Endodermal cell (in vitro differentiated cells): ENCODE data around the gene SCN1A. TPM values are rescaled to one million over a fixed set of nuclear protein-coding genes. Genes with fewer than 3 reads are reported as not detected.

Experiments
- DNase-seq: peaks from one replicate; pipeline ENCODE4 v3.0.0-alpha.2; 2017
- H3K27ac ChIP-seq: 2 replicates; pipeline ENCODE4 v1.5.1; 2013; ENCODE audit warnings: mild to moderate bottlenecking, low read depth, low read length, moderate library complexity
- H3K27me3 ChIP-seq: 2 replicates; pipeline ENCODE4 v1.6.1; 2013; ENCODE audit warnings: mild to moderate bottlenecking, low read length, moderate library complexity; ENCODE audit not compliant: insufficient read depth, control insufficient read depth, poor library complexity, severe bottlenecking
- H3K36me3 ChIP-seq: 2 replicates; pipeline ENCODE4 v1.7.0; 2013; ENCODE audit warnings: mild to moderate bottlenecking, low read length, moderate library complexity; ENCODE audit not compliant: control insufficient read depth, insufficient read depth
- H3K4me1 ChIP-seq: one replicate; pipeline ENCODE4 v1.7.0; 2013; ENCODE audit warnings: low read length; ENCODE audit not compliant: control insufficient read depth, insufficient read depth
- H3K4me3 ChIP-seq: 2 replicates; pipeline ENCODE4 v1.5.1; 2013; ENCODE audit warnings: mild to moderate bottlenecking, low read length, moderate library complexity
- H3K9ac ChIP-seq: 2 replicates; pipeline ENCODE4 v1.6.1; 2013; ENCODE audit warnings: mild to moderate bottlenecking, low read length, moderate library complexity; ENCODE audit not compliant: poor library complexity, severe bottlenecking; ENCODE audit errors: extremely low read depth
- H3K9me3 ChIP-seq: 2 replicates; pipeline ENCODE4 v1.6.1; 2013; ENCODE audit warnings: mild to moderate bottlenecking, low read length, moderate library complexity; ENCODE audit not compliant: control insufficient read depth
- H3K27ac Mint-ChIP-seq: 2 replicates; pipeline ENCODE4 v1.8.0; 2020; ENCODE audit warnings: mixed read lengths
- H3K27me3 Mint-ChIP-seq: 2 replicates; pipeline ENCODE4 v1.8.0; 2021; ENCODE audit warnings: mild to moderate bottlenecking, mixed read lengths; ENCODE audit not compliant: insufficient read depth
- H3K36me3 Mint-ChIP-seq: 2 replicates; pipeline ENCODE4 v1.8.0; 2020; ENCODE audit warnings: low read depth, mixed read lengths
- H3K4me1 Mint-ChIP-seq: 2 replicates; pipeline ENCODE4 v1.8.0; 2020; ENCODE audit warnings: mixed read lengths
- H3K4me3 Mint-ChIP-seq: 2 replicates; pipeline ENCODE4 v1.8.0; 2020; ENCODE audit warnings: mild to moderate bottlenecking, moderate library complexity, mixed read lengths
- H3K9me3 Mint-ChIP-seq: 2 replicates; pipeline ENCODE4 v1.8.0; 2020; ENCODE audit warnings: mild to moderate bottlenecking, mixed read lengths
- CTCF ChIP-seq: fragments of 200-600 bp; sonication (generic); conservative IDR thresholded peaks from 2 replicates; pipeline ENCODE4 v1.5.0; 2021; ENCODE audit warnings: antibody characterized with exemption, mild to moderate bottlenecking
- WGBS, 2 experiments: methylation state at CpG; one replicate each; pipeline versions ENCODE4 v1.1.5 to v1.1.7; 2013; ENCODE audit warnings: missing lambda C conversion rate in 2 of 2, mixed read lengths in 1 of 2; ENCODE audit not compliant: insufficient coverage in 1 of 2, insufficient read length in 1 of 2; 5-methylcytosine and 5-hydroxymethylcytosine counted together
- total RNA-seq, 2 donors: library from RNA; stranded (reverse); fragmentation: NEBNext Ultra II Directional in 1 of 2; extraction: Animal tissue kit (Norgen Biotek cat#: 25700) in 1 of 2; gene quantifications; 2 replicates in 1 of 2; 3 replicates in 1 of 2; pipeline ENCODE4 v1.2.1, GENCODE V29; 2021

SCN1A gene
- total RNA-seq, 2 donors from 2014 or later, result not detected

DNA sequence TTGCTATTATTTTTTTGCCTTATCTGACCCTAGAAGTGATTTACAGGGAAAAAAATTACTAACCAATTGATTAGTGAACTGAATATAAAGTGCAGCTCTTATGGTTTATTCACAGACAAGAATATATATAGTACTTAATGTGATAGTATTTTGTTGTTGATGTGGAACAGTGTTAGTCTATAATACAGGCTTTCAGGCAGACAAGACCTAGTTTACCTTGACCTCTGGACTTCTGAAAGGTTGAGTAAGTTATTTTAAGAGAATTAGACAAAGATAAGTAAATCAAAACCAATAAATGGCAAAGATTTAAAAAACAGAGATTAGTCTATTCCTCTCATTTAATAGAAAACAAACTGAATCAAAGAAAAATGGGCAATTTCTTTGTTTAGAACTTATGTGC lies 46.0 kb downstream of the SCN1A start:
- Histone ChIP-seq H3K4me1 (no peaks in the 10 kb centered on the region), H3K27me3 (no peaks in the 10 kb centered on the region)

DNA sequence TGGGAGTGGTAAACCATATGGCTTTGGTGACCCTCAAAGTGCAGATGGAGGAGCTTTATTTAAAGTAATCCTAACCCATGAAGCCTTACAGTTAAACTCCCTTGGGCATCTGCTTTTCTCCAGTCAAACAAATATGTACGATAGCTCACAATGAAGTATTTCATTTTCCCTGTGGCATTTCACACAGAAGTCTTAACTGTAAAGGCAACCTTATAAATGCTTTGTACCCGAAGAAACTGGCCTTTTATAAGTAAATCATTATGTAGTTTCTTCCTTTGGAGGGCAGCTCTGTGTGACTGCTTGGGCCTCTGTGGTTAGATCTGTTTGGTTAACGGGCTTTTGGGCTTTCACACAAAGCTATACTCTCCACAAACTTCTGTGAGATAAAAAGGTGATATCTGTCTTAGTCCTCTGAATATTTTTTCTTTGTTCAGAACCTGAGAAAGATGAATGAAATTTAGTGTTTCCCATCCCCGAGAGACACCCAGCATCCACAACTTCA lies 46.6 kb downstream of the SCN1A start:
- Mint-ChIP-seq H3K4me3 (no peak overlapping the region), H3K9me3 (no peaks in the 10 kb centered on the region), H3K27me3 (no peaks in the 10 kb centered on the region), H3K4me1 (peaks cover 8% of the 10 kb centered on the region), H3K36me3 (no peaks in the 10 kb centered on the region), H3K27ac (no peak overlapping the region)
- H3K9me3 ChIP-seq, result no peaks in the 10 kb centered on the region
- H3K27me3 ChIP-seq, result no peaks in the 10 kb centered on the region
- no peaks in the 10 kb centered on the region for H3K4me1 ChIP-seq
- 75% methylated on average over 3 of the region's 4 CpGs; no CpG with 5 or more reads in 1 of the 2 experiments for WGBS, 2 experiments
- no peak overlapping the region for H3K27ac ChIP-seq
- no peak overlapping the region for H3K9ac ChIP-seq
- no peak for DNase-seq
- no peaks in the 10 kb centered on the region for H3K36me3 ChIP-seq
- no peak overlapping the region for H3K4me3 ChIP-seq
- no peak for TF ChIP-seq CTCF

More for the DNA sequence above, 46.0 kb downstream of the SCN1A start:
- no peak overlapping the region for H3K27ac Mint-ChIP-seq
- H3K4me1 Mint-ChIP-seq, result peaks cover 8% of the 10 kb centered on the region
- no peaks in the 10 kb centered on the region for H3K27me3 Mint-ChIP-seq
- H3K9ac ChIP-seq, result no peak overlapping the region
- H3K27ac ChIP-seq, result no peak overlapping the region
- no peaks in the 10 kb centered on the region for H3K36me3 ChIP-seq
- TF ChIP-seq CTCF, result no peak
- no peak for DNase-seq
- H3K4me3 ChIP-seq, result no peak overlapping the region
- H3K4me3 Mint-ChIP-seq, result no peak overlapping the region
- no peaks in the 10 kb centered on the region for H3K36me3 Mint-ChIP-seq
- no peaks in the 10 kb centered on the region for H3K9me3 ChIP-seq
- H3K9me3 Mint-ChIP-seq, result no peaks in the 10 kb centered on the region

- Mint-ChIP-seq H3K36me3 (no peaks in the 10 kb centered on the region), H3K27me3 (no peaks in the 10 kb centered on the region), H3K4me1 (no peaks in the 10 kb centered on the region), H3K9me3 (no peaks in the 10 kb centered on the region), H3K27ac (no peak overlapping the region), H3K4me3 (no peak overlapping the region)
- 100% methylated on average over 2 of the region's 2 CpGs; no CpG with 5 or more reads in 1 of the 2 experiments for WGBS, 2 experiments
- Histone ChIP-seq H3K4me3 (no peak overlapping the region), H3K27me3 (no peaks in the 10 kb centered on the region), H3K9ac (no peak overlapping the region), H3K27ac (no peak overlapping the region), H3K4me1 (no peaks in the 10 kb centered on the region), H3K36me3 (no peaks in the 10 kb centered on the region), H3K9me3 (no peaks in the 10 kb centered on the region)
- TF ChIP-seq CTCF, result no peak
- DNase-seq, result no peak
Measured at GRCh38 chr2:166074430-166074829, 53.4 kb downstream of the SCN1A start.
